Measurements from ENCODE around the gene TEX28. TPM values are rescaled to one million over a fixed set of nuclear protein-coding genes. Genes with fewer than 3 reads are reported as not detected.
"Not testable (repeated sequence)": the region's sequence is repeated elsewhere in the genome, so short reads cannot be mapped to it uniquely, and the experiment has no call there.

TEX28 gene, protein sequence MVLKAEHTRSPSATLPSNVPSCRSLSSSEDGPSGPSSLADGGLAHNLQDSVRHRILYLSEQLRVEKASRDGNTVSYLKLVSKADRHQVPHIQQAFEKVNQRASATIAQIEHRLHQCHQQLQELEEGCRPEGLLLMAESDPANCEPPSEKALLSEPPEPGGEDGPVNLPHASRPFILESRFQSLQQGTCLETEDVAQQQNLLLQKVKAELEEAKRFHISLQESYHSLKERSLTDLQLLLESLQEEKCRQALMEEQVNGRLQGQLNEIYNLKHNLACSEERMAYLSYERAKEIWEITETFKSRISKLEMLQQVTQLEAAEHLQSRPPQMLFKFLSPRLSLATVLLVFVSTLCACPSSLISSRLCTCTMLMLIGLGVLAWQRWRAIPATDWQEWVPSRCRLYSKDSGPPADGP
- not detected in 2 replicates for total RNA-seq

DNA sequence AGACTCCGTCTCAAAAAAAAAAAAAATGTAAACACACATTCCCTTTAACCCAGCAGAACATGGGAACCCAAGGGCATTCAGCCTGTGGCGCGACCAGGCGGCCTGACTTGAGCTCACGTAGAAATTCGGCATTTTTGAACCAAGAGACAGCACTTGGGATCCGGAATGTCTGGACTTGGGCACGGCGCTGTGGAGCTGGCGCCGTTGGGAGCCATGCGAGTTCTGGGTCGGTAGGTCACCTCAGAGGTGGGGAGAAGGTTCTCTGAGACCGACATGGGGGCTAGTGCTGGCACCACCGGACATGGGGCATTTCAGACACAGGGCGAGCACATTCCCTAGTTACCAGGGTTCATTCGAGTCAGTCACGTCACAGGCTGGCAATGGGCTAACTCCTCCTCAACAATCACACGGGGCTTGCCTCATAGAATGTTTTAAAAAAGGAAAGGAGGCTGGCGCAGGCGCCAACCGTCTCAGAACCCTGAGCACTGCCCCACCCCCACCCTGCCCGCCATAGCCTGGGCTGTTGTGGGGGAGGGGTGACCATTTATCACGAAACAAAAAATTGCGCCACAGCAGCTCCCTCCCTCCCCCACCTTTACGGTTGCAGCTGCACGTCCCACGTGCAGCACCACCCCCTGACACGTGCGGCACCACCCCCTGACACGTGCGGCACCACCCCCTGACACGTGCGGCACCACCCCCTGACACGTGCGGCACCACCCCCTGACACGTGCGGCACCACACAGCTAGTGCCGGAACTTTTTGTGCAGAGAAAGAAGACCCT lies at the start of gene TEX28:
TEX28 (minus strand) TSS at position 334 of the 784 bp plus-strand sequence. CDS start 3,007 bp downstream, outside the sequence.
- intact Hi-C loops (cut with micrococcal nuclease) = no loop called here

DNA sequence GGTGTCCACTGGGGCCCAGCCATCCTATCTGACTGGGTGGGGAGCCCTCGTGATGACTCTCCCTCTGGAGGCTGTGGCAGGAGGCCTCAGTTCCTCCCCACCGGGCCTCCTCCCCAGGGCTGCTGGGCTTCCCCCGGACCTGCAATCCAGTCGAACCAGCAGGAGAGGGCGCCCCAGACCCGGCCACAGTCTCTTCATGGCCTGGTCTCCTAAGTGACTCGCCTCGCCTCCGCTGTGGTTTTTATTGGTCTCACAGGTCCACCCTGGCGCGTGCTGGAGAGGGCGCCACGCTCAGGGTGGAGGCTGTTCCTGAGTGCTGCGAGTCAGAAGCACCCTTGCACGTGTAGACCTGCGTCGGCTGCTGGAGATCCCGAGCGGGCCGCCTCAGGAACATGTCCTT lies 48.7 kb upstream of the TEX28 start:
- intact Hi-C loops (cut with micrococcal nuclease) = not testable (repeated sequence)

DNA sequence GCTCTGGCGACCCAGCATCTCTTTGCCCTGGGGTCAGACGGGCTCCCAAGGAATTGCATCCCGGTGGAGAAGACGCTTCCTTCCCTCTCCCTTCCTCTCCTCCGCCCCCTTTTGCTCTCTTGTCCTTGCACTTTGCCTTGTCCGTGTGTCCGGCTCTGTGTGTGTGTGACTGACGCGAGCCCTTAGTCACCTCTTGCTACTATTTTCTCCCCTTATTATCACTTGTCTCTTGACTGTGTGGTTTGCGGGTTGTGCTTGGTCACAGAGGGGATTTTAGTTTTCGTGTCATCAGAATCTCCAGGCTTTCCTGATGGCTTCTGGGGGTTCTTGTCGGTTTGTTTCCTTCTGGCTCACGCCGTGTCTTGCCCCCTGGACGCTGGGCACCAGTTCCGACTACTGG lies 48.1 kb upstream of the TEX28 start:
- intact Hi-C loops (cut with micrococcal nuclease) = not testable (repeated sequence)

DNA sequence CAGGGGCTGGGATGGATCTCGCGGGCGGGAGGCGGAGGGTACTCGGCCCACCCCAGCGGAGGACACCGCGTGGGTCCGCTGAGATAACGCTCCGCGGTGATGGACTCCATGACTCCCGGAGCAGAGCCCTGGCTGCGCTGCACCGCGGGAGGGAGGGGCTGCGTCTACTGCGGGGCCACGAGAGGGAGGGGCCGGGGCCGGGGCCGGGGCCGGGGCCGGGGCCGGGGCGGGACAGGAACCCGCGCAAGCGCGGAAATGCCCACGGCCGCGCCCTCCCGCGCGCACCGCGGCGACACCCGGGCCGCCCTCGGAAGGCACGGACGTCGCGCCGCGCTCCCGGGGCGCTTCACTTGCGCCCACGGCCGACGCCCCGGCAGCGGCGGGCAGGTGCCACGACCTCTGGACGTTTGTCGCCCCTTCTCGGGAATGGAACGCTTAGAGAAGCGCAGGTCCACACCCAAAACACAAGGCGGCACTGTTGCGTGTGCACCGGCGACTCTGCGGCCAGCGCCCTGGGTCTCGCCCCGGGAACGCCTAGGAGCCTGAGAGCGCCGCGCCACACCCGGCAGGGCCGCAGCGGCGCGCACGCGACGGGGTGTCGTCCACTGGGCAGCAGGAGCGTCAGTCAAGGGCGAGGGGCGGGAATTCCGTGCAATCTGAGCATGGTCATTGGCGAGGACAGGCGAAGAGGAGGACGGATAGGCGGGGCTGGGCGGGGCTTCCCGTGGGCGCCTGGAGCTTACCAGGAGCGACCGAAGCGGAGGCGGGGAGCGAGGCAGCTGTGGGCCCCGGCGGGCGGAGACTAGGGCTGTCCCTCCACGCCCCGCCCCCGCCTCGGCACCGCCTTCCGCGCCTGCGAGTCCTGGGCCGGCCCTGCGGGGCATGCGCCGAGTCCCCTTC lies 46.7 kb upstream of the TEX28 start:
- intact Hi-C loops (cut with micrococcal nuclease) = not testable (repeated sequence)

DNA sequence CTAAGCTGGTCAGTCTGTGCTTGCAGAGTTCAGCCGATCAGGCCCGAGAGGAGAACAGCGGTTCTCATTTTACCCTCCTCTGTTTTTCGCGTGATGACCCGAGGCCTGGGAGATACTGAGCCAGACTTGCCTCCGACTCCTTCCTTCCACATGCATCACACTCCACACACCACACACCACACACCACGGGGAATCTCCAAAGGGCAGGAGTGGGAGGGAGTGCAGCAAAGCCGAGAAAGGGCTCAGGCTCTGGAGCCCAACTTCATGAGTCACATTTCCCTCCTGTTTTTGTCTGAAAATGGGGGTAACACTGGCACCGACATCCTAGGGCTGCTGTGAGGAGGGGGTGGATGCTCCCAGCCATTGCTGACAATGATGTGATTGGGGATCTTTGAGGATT lies 39.6 kb upstream of the TEX28 start:
- intact Hi-C loops (cut with micrococcal nuclease) = no loop called here

DNA sequence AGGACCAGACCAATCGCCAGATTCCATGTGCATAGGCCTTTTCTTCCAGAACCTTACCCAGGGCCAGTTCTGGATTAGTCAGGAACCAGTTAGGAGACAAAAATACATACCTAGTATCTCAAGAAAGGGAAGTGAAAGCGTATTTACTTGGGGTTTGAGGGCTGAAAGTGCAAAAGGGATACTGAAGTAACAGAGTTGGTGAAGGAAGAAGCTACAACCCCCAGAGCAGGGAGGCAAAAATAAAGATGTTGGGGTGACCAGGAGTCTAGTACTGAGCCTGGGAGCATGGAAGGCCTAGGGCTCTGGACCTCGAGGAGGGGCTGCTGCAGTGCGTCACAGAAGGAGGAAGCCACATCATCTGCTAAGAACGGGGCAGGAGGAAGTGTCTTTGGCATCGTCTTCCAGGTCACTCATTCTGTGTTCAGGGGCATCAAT lies 38.9 kb upstream of the TEX28 start:
- intact Hi-C loops (cut with micrococcal nuclease) = no loop called here

DNA sequence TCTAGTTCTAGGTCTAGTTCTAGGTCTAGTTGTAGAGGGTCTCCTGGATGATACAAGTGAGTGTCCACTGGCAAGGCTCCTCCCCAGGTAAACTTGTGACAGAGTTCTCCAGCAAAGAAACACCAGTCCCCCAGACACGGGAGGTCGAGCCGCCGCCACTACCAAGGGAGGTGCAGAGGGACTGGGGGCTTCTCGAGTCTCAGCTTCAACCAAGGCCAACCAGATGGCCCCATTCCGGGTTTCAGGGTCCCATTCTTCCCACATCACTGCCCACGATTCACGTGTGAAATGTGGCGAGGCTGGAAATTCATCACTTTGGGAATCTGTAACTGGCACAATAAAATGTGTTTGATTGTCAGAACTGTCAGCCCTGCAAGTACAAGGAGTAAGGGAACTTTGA lies 38.2 kb upstream of the TEX28 start:
- intact Hi-C loops (cut with micrococcal nuclease) = no loop called here

DNA sequence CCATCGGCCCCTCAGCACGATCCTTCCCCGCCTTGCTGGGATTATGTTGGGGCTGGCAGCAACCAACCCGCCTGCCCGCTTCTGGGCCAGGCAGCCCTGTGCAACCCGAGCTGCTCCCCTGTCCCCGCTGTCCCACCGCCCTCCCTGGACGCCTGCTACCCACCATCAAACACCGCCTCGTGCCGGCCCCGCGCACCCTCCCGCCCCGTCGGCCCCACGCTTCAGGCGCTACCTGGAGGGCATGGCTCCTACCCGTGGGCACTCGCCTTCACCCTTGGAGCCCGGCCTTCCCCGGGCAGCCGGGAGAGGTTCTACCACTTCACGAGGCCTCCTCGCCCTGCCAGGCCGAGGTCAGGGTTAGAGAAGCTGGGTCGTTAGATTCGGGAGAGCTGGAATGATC lies 37.6 kb upstream of the TEX28 start:
- intact Hi-C loops (cut with micrococcal nuclease) = no loop called here

DNA sequence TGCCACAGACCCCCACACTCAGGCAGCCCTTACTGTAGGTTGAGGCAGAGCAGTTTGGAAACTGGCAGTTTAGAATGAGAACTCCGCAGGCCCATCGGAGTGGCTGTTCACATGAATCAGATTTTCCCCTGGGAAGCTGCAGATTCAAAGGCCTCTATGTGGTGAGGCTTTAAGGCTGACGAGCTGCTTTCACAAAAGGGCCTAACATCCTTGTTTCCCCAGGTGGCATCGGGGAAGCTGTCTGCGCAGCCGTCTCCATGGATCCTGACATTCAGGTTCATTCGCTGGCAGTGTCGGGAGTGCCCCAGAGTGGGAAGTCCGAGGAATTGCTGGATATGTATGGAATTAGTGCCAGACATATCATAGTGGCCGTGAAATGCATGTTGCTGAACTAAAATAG lies 34.4 kb upstream of the TEX28 start:
- intact Hi-C loops (cut with micrococcal nuclease) = no loop called here

DNA sequence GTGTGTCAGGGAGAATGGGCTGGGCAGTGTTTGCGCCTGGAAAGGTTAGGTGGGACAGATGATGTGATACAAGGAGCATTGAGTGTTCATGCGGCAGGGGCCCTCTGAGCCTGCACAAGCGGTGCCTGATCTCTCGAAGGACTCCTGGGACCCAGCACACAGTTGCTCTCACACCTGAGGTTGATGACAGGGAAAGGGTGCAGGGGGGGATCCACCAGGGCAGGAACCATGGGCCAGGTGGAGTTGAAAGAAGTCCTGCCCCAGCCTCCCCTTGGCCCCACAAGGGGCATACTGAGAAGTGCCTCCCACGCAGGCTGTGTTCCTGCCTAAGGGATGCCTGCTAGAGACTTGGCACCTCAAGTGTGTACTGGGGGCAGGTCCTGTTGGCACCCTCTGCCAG lies 33.7 kb upstream of the TEX28 start:
- intact Hi-C loops (cut with micrococcal nuclease) = no loop called here

DNA sequence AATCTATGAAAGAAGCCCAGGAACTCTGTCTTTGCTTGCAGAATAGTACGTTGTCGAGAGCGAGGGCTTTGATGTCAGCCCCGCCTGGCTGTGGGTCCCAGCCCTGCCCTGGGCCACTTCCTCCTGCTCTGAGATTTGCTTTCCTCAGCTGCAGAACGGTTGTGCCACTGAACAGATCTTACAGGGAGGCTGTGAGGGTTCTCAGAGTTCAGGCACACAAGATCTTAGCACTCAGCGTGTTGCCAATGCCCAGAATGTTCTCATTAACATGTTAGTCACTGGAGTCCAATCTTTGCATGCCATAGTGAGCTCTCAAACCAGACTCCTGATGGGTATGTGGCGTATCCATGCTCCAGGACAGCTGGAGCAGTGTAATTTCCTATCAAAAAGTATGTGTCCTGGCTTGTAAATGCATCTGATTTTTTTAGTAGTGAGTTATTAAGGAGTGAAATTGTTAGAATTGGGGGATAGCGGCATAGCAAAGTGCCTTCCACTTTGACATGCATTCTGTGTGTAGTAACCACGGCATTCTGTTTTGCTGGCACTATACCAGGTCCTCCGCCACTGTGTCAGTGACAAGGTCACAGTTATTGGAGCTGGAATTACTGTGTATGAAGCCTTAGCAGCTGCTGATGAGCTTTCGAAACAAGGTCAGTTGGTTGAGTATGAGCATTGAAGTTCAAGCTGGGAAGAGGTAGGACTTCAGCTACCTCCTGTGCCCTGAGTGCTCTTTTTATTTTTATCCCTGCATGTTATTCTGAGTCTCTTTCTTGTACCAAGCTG lies 32.3 kb upstream of the TEX28 start:
- intact Hi-C loops (cut with micrococcal nuclease) = no loop called here

DNA sequence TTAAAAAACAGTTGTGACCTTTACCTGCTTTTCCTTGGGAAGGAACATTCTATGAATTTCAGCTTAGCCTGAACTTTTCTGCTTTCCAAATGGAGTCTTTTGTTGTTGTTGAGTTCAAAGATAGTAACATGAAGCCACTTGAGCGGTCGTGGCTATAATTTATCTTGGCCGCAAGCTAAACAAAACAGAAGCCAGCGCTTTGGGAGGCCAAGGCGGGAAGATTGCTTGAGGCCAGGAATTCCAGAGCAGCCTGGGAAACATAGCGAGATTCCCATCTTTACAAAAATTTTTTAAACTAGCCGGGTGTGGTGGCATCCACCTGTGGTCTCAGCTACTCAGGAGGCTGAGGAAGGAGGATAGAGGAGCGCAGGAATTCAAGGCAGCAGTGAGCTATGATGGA lies 30.6 kb upstream of the TEX28 start:
- intact Hi-C loops (cut with micrococcal nuclease) = no loop called here

DNA sequence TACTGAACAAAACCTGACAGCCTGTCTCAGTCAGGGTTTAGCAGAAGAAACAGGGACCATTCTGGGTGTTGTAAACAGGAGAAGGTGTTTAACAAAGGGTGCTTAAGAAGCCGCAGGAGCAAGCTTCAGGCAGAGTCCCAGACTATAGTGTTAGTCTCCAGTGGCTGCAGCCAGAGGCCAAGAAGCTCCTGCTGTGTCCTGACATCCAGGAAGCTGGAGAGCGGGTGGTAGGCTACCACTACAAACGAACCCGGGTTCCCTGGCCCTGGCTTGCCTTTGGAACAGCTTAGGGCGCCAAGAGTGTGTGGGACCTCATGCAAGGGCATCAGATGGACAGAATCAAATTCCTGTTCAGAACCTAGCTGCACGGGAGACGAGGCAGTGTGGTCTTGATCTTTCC lies 28.6 kb upstream of the TEX28 start:
- intact Hi-C loops (cut with micrococcal nuclease) = no loop called here

DNA sequence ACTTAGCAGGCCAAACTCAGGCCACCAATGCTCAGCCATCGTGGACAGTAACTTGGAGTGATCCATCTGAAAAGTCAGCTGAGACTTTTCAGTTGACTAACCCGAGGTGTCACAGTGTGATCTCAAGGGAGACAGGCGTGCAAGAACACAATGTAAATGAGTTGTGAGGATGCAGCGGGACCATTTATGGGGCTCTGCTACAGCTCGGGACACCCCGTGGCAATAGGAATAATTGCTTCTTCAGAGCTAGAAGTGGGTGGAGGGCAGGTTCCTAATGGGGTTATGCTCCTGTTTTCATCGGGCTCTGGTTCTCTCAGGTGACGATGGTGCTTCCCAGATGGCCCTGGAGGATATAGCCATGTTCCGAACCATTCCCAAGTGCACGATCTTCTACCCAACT lies 28.0 kb upstream of the TEX28 start:
- intact Hi-C loops (cut with micrococcal nuclease) = no loop called here

DNA sequence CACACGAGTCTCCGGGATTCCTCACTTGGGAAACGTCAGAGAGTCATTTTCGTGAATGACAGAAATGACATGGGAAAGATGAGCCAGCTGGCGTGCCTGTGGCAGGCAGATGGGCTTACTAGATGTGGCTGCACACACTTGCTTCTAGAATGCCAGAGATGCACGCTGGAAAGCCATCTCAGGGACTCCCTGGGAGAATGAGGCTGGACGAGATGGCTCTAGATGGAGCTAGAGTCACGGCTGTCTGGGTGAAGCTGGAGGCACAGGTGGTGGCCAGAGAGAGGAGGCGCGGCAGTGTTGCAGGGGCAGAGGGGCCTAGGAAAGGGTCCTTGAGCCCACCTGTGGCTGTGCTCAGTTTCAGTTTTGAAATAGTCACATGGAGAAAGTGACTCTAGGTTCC lies 26.7 kb upstream of the TEX28 start:
- intact Hi-C loops (cut with micrococcal nuclease) = no loop called here

DNA sequence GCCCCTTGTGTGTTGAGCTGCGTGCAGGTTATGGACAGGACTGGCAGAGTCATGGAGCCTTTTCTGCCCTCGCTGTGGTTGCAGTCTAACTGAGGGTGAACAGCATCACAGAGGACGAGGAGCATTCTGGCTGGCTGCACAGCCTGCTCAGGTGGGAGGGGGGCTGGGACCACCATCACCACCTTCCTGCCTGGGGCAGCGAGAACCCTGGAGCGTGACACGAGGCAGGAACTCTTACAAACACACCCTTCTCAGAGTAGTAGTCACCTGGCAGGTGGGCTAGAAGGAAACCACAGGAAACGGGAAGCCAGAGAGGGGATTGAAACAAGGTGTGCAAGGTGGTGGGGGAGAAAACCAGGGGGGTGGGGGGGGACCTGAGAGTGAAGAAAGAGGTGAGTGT lies 26.2 kb upstream of the TEX28 start:
- intact Hi-C loops (cut with micrococcal nuclease) = no loop called here

DNA sequence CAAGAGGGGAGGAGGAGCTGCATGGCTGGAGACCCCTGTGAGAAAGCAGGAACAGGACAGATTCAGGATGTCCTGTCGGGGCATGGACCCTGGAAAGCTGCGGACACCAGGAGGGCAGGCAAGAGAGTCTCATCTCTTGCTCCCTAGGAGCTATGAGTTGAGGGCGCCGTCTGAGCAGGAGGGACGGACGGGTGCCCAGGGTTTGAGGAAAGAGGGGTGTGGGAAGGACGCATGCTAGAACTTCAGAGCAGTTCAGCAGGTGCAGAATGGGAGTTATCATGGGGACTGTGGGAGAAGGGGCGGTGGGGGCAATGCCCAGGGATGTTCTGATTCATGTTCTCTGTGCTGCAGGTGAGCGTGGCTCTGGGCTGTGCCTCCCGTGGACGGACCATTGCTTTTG lies 25.5 kb upstream of the TEX28 start:
- intact Hi-C loops (cut with micrococcal nuclease) = no loop called here

DNA sequence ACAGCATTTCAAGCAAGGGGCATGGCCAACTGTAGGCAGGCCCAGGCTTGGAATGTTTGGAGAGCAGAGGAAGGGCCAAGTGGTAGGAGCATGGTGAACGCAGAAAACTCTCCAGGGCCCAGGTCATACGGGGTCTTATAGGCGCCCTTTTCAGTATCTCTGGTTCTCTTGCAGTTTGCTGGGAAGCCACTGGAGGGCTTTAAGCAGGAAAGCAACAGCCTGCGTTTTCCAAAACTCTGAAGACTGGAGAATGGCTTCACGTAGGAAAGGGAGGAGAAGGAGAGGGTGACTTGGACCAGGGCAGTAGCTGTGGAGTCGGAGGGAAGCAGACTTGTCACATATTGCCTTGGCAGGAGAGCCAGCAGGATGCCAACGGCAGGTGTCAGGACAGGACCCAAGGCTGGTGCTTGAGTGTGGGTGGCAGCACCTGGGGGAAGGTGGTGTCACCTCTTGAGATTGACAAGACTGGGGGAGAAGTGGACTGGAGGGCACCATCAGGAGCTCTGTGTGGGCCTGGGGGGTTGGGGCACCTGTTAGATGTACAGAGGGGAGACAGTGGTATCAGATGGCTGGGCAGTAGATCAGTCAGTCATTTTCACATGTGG lies 22.6 kb upstream of the TEX28 start:
- intact Hi-C loops (cut with micrococcal nuclease) = no loop called here

DNA sequence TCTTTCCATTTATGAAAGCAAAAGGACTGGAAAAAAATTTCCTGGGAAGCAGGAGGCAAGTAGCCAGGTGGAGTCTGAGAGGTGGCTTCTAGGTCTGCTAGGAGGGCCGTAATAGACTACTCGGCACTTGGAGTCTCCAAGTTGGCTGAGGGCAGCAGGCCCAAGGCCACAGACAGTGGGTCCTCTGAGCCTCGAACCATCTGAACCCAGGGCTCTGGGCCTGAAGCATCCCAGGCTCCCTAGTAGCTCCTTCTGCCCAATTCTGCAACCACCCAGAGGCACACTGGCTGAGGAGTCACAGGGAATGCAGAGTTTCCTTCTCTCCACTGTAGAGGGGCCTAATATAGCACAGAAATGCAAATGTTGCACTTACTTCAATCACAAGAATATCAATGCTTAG lies 20.5 kb upstream of the TEX28 start:
- intact Hi-C loops (cut with micrococcal nuclease) = no loop called here

DNA sequence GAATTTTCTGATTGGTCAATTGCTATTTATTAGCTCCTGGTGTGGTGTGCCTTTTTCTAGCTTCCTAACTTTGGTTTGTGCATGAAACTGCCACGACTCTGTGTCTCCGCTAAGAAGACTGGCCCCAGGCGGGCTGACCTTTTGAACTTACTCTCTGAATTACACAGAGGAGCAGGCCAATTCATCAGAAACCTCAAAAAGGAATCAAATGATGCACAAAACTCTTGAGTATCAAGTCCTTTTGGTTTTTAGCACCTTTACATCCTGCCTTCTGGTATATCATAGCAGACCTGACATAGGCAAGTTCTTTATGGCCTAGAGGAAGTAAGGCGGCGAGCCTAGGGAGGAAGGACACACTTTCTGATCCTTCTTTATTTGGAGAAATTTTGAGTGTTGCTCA lies 18.2 kb upstream of the TEX28 start:
- intact Hi-C loops (cut with micrococcal nuclease) = no loop called here
